Keratinocyte (primary cell): ENCODE measurements around the gene POLDIP3. TPM values are rescaled to one million over a fixed set of nuclear protein-coding genes. Genes with fewer than 3 reads are reported as not detected.

Source experiments
- DNase-seq: peaks from one replicate; pipeline ENCODE4 v3.0.0-alpha.2; 2011; ENCODE audit warnings: low read depth, missing footprints, low spot score
- FAIRE-seq: peaks from 2 replicates; lab custom pipeline; 2011; peaks lifted over from hg19 to GRCh38; lab: Jason Lieb, UNC
- H2AFZ ChIP-seq: 2 replicates; pipeline ENCODE4 v1.6.0; 2012; ENCODE audit warnings: low read length, control low read depth, inconsistent platforms; ENCODE audit not compliant: control insufficient read depth
- H3K27ac ChIP-seq: 2 replicates; pipeline ENCODE4 v1.5.1; 2011; ENCODE audit warnings: low read length; ENCODE audit not compliant: control insufficient read depth, insufficient read depth
- H3K27me3 ChIP-seq: 3 replicates; pipeline ENCODE4 v1.6.0; 2011; ENCODE audit warnings: low read length; ENCODE audit not compliant: control insufficient read depth, insufficient read depth; ENCODE audit errors: extremely low read depth
- H3K36me3 ChIP-seq, 2 experiments: 2 replicates in 1 of 2; 3 replicates in 1 of 2; pipeline ENCODE4 v1.5.1; 2011; ENCODE audit warnings: low read length in 2 of 2, mild to moderate bottlenecking in 1 of 2; ENCODE audit not compliant: control insufficient read depth in 2 of 2, insufficient read depth in 2 of 2; ENCODE audit errors: extremely low read depth in 1 of 2
- H3K4me1 ChIP-seq: 3 replicates; pipeline ENCODE4 v1.5.1; 2011; ENCODE audit warnings: low read length; ENCODE audit not compliant: control insufficient read depth, insufficient read depth; ENCODE audit errors: extremely low read depth
- H3K4me2 ChIP-seq: 3 replicates; pipeline ENCODE4 v1.6.0; 2011; ENCODE audit warnings: low read depth, low read length; ENCODE audit not compliant: control insufficient read depth, insufficient read depth; ENCODE audit errors: extremely low read depth
- H3K4me3 ChIP-seq, 3 experiments: fragments of 200-600 bp in 1 of 3; sonication (generic) in 1 of 3; 2 replicates in 2 of 3; 3 replicates in 1 of 3; pipeline ENCODE4 v1.5.1; 2011 to 2016; ENCODE audit warnings: low read length in 3 of 3, mild to moderate bottlenecking in 3 of 3, control low read depth in 2 of 3, inconsistent platforms in 1 of 3, low read depth in 1 of 3, mixed read lengths in 1 of 3, mixed run types in 1 of 3, moderate library complexity in 1 of 3; ENCODE audit not compliant: control insufficient read depth in 2 of 3, insufficient read depth in 2 of 3; ENCODE audit errors: extremely low read depth in 1 of 3
- H3K79me2 ChIP-seq: 2 replicates; pipeline ENCODE4 v1.6.0; 2012; ENCODE audit warnings: low read length; ENCODE audit not compliant: control insufficient read depth, insufficient read depth
- H3K9ac ChIP-seq: 3 replicates; pipeline ENCODE4 v1.6.0; 2011; ENCODE audit warnings: low read length; ENCODE audit not compliant: control insufficient read depth, insufficient read depth; ENCODE audit errors: extremely low read depth
- H3K9me1 ChIP-seq: 3 replicates; pipeline ENCODE4 v1.6.0; 2011; ENCODE audit warnings: low read length; ENCODE audit not compliant: control insufficient read depth, insufficient read depth; ENCODE audit errors: extremely low read depth
- H3K9me3 ChIP-seq: 2 replicates; pipeline ENCODE4 v1.5.1; 2012; ENCODE audit warnings: low read depth, low read length; ENCODE audit not compliant: control insufficient read depth
- H4K20me1 ChIP-seq: 3 replicates; pipeline ENCODE4 v1.6.0; 2011; ENCODE audit warnings: low read length; ENCODE audit not compliant: control insufficient read depth, insufficient read depth; ENCODE audit errors: extremely low read depth
- EZH2 ChIP-seq: IDR thresholded peaks from one replicate; pipeline ENCODE4 v1.6.1; 2012; ENCODE audit warnings: inconsistent platforms, mild to moderate bottlenecking, low read length, moderate library complexity
- dilution Hi-C: fragments of 300-500 bp; cut with MboI; formaldehyde crosslinking; loops from one replicate; pipeline ENCODE4 v1.7.0; 2020; ENCODE audit warnings: low sequenced_read_pairs; ENCODE audit not compliant: extremely low pct_ligation_motif_present
- polyA plus RNA-seq, 5 experiments: library from polyadenylated mRNA; depleted of rRNA in 3 of 5; stranded (reverse) in 3 of 5; stranded (forward) in 1 of 5; unstranded in 1 of 5; fragments of >200 nt; gene quantifications; 1 replicate in 1 of 5; 2 replicates in 3 of 5; 3 replicates in 1 of 5; pipeline versions ENCODE4 v1.2.1 to v1.2.3, GENCODE V29; 2011 to 2012; ENCODE audit warnings: missing spikeins in 2 of 5, low read depth in 1 of 5, low replicate concordance in 1 of 5
- TF ChIP-seq, protein P1 (sequence below), 3 experiments: IDR thresholded peaks in 1 of 3; conservative IDR thresholded peaks in 1 of 3; optimal IDR thresholded peaks in 1 of 3; 2 replicates in 2 of 3; 3 replicates in 1 of 3; pipeline versions ENCODE3 to v1.5.1; 2011; ENCODE audit warnings: low read length in 3 of 3, mild to moderate bottlenecking in 3 of 3, moderate library complexity in 2 of 3, control low read depth in 1 of 3, inconsistent platforms in 1 of 3; ENCODE audit not compliant: insufficient read depth in 2 of 3; ENCODE audit errors: extremely low read depth in 1 of 3

POLDIP3 gene
- polyA plus RNA-seq, 1 donor (not counting 4 experiments of a cell fraction or from before 2014, with no cell fraction given): 41.9 TPM

DNA sequence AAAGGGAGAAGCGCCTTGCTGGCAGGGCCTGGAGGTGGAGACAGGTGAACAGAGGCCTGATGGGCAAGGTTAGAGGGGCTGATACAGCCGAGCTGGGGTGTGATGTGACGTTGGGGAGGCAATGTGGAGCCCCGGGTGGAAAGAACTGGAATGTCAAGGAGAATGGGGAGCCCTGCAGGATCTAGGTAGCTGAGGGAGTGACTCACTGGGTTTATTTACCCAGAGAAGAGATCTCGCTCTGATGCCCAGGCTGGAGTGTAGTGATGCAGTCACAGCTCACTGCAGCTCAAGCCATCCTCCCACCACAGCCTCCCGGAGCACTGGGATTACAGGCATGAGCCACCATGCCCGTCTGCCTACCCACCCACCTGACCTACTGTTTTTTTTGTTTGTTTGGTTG is 36.5 kb upstream of the POLDIP3 start:
- Histone ChIP-seq H3K9me1 (no peaks in the 10 kb centered on the region), H3K27ac (no peak overlapping the region), H2AFZ (no peak overlapping the region), H3K9me3 (no peaks in the 10 kb centered on the region), H3K79me2 (peaks cover 26% of the 10 kb centered on the region), H3K9ac (no peak overlapping the region), H3K27me3 (no peaks in the 10 kb centered on the region), H3K4me3 (no peak overlapping the region), H3K4me2 (no peak overlapping the region), H4K20me1 (no peaks in the 10 kb centered on the region), H3K36me3 (no peaks in the 10 kb centered on the region), H3K4me1 (peaks cover 27% of the 10 kb centered on the region)
- DNase-seq: no peak
- dilution Hi-C loops: no loop called here
- TF ChIP-seq, protein P1, sequence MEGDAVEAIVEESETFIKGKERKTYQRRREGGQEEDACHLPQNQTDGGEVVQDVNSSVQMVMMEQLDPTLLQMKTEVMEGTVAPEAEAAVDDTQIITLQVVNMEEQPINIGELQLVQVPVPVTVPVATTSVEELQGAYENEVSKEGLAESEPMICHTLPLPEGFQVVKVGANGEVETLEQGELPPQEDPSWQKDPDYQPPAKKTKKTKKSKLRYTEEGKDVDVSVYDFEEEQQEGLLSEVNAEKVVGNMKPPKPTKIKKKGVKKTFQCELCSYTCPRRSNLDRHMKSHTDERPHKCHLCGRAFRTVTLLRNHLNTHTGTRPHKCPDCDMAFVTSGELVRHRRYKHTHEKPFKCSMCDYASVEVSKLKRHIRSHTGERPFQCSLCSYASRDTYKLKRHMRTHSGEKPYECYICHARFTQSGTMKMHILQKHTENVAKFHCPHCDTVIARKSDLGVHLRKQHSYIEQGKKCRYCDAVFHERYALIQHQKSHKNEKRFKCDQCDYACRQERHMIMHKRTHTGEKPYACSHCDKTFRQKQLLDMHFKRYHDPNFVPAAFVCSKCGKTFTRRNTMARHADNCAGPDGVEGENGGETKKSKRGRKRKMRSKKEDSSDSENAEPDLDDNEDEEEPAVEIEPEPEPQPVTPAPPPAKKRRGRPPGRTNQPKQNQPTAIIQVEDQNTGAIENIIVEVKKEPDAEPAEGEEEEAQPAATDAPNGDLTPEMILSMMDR (optimal IDR thresholded peaks at IDR 0.05 in 1 of 3, IDR thresholded peaks at IDR 0.05 in 1 of 3, conservative IDR thresholded peaks at IDR 0.05 in 1 of 3; ENCODE audit: extremely low read depth in 1 of 3, insufficient read depth in 2 of 3, low read length in 3 of 3): peak in 1 of 3 experiments; percentile 11
- TF ChIP-seq EZH2: no peak
- FAIRE-seq: no peak

DNA sequence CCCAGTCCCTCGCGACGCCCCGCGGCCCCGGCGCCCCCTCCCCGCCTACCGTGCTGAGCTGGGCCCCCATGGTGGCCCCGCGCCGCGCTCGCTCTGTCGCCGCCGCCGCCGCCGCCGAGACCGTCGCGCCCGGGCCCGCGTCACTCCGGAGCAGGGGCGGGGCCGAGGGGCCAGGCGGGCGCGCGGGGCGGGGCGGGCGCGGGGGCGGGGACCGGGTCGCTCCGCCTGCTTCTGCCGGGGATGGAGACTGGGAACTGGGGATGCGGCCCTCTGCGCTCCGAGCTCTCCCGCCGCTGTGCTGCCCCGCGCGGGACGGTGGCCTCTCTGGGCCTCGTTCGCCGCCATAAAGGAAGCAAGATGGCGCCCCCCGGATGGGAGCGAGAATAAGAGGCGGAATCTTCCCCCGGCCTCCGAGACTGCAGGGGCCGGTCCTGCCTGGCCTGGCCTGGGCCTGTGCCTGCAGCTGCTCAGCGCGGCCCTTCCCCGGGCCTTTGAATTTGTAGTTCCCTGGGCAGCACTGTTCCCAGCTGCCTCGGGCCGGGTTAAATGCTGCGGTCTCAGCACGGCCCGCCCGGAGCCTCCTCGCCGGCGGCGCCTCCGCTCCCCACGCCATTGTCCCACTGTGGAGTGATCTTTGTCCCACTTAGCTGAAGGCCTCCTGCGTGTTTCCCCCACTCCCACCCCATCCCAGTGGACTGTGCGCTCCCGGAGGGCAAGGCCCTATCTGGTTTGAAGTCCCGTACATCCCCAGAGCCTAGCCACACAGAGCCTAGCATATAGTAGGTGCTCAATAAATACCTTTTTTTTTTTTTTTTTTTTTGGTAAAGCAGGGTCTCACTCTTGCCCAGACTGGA is 34.8 kb upstream of the POLDIP3 start, which contains the start of gene CYB5R3:
CYB5R3 (minus strand) TSS at position 147 of the 854 bp plus-strand sequence; CDS start at position 70, 77 bp downstream.
- Histone ChIP-seq H2AFZ (peak within 1 kb of the TSS; percentile 90), H3K9me1 (no peaks in the 10 kb centered on the region), H3K27ac (peak within 1 kb of the TSS; percentile 88), H3K27me3 (no peaks in the 10 kb centered on the region), H3K36me3 (no peaks in the 10 kb centered on the region), H3K9me3 (no peaks in the 10 kb centered on the region), H3K4me1 (peaks cover 44% of the 10 kb centered on the region), H3K79me2 (peaks cover 43% of the 10 kb centered on the region), H4K20me1 (no peaks in the 10 kb centered on the region), H3K4me2 (peak within 1 kb of the TSS; percentile 98), H3K9ac (peak within 1 kb of the TSS; percentile 95), H3K4me3 (peak within 1 kb of the TSS; percentile 74 to 98 (median 90))
- dilution Hi-C loops: no loop called here
- DNase-seq: no peak
- no peak for TF ChIP-seq EZH2
- TF ChIP-seq, protein P1 (optimal IDR thresholded peaks at IDR 0.05 in 1 of 3, IDR thresholded peaks at IDR 0.05 in 1 of 3, conservative IDR thresholded peaks at IDR 0.05 in 1 of 3; ENCODE audit: extremely low read depth in 1 of 3, insufficient read depth in 2 of 3, low read length in 3 of 3): no peak
- FAIRE-seq: no peak
